ENCODE measurements around the gene IHH. TPM values are rescaled to one million over a fixed set of nuclear protein-coding genes. Genes with fewer than 3 reads are reported as not detected.
A peak's percentile ranks its signal among the peaks of the same experiment; 100 is the strongest.

The IHH gene
- total RNA-seq, 1 experiment from 2014 or later: 0.17 TPM

GRCh38 chr2:219010162-219010756 is 50.5 kb downstream of the IHH start:
- no peak overlapping the region for H3K9ac ChIP-seq (ENCODE audit: low read length)
- no peaks in the 10 kb centered on the region for H3K4me1 ChIP-seq (ENCODE audit: control insufficient read depth in 1 of 2, insufficient read depth in 2 of 2, low read length in 2 of 2)
- no TSS peak for BruUV-seq (replicated peaks)
- H2AFZ ChIP-seq (ENCODE audit: low read depth, low read length, poor library complexity, severe bottlenecking): no peak overlapping the region
- no peak overlapping the region for H3K4me2 ChIP-seq (ENCODE audit: low read length)
- no peaks in the 10 kb centered on the region for H3K9me2 ChIP-seq (ENCODE audit: insufficient read depth)
- ChIA-PET CTCF (interaction anchor here (0.7 to 5.1 kb wide), 16 partner anchors 8 to 378 kb away, joined by 3 to 30 read pairs (median 4); partner anchors contain the start of gene DNPEP), POLR2A (interaction anchor here (2.5 kb wide), 1 partner anchor 8 kb away, joined by 9 read pairs; no protein-coding TSS in a partner anchor), RAD21 (ENCODE audit: low non-redundant PET in 1 of 2, low total read pairs in 2 of 2, uncharacterized antibody in 2 of 2, unreplicated experiment in 2 of 2) (interaction anchor here in 1 of 2 experiments (0.7 to 1.4 kb wide), 2 partner anchors 8 to 145 kb away, joined by 3 to 4 read pairs; no protein-coding TSS in a partner anchor)
- no peaks in the 10 kb centered on the region; a peak in 1 of 4 replicates for H3K9me3 ChIP-seq (ENCODE audit: control insufficient read depth in 1 of 2, insufficient read depth in 1 of 2, low read depth in 1 of 2, low read length in 2 of 2)
- H3K79me2 ChIP-seq (ENCODE audit: insufficient read depth, low read length): no peaks in the 10 kb centered on the region
- intact Hi-C loops (cut with micrococcal nuclease): no loop called here
- no peak overlapping the region for H3K4me3 ChIP-seq (replicated peaks in 1 of 2; ENCODE audit: low read depth in 1 of 2, low read length in 2 of 2)
- no peaks in the 10 kb centered on the region for H3K27me3 ChIP-seq (ENCODE audit: insufficient read depth, low read length)
- H3K36me3 ChIP-seq (ENCODE audit: control insufficient read depth in 1 of 2, insufficient read depth in 2 of 2, low read length in 2 of 2): no peaks in the 10 kb centered on the region
- ATAC-seq (peak; percentile 100), DNase-seq (ENCODE audit: low read depth, low spot score) (no peak)
- TF ChIP-seq YY1 (IDR thresholded peaks at IDR 0.05; ENCODE audit: extremely low read depth, insufficient replicate concordance, low read depth, low read length) (no peak), CTCF (IDR thresholded peaks at IDR 0.05 in 2 of 3, conservative IDR thresholded peaks at IDR 0.05 in 1 of 3; ENCODE audit: borderline replicate concordance in 1 of 3, insufficient read depth in 1 of 3, low read depth in 2 of 3, low read length in 2 of 3) (peak; percentile 61 to 78 (median 67)), RAD21 (IDR thresholded peaks at IDR 0.05; ENCODE audit: low read depth) (peak; percentile 70)
- H3K27ac ChIP-seq (ENCODE audit: low read depth, low read length): no peak overlapping the region
- no peaks in the 10 kb centered on the region for H4K20me1 ChIP-seq (ENCODE audit: insufficient read depth)

- H3K9me3 ChIP-seq (ENCODE audit: control insufficient read depth in 1 of 2, insufficient read depth in 1 of 2, low read depth in 1 of 2, low read length in 2 of 2): no peaks in the 10 kb centered on the region; a peak in 1 of 4 replicates
- H3K4me2 ChIP-seq (ENCODE audit: low read length): no peak overlapping the region
- no peak overlapping the region for H3K4me3 ChIP-seq (replicated peaks in 1 of 2; ENCODE audit: low read depth in 1 of 2, low read length in 2 of 2)
- intact Hi-C loops (cut with micrococcal nuclease): no loop called here
- CTCF ChIA-PET: interaction anchor here (1.8 to 5.1 kb wide), 2 partner anchors 110 to 146 kb away, joined by 9 to 30 read pairs; no protein-coding TSS in a partner anchor
- no peaks in the 10 kb centered on the region for H3K79me2 ChIP-seq (ENCODE audit: insufficient read depth, low read length)
- POLR2A ChIA-PET: interaction anchor here (2.5 kb wide), 1 partner anchor 7 kb away, joined by 9 read pairs; no protein-coding TSS in a partner anchor
- RAD21 ChIA-PET (ENCODE audit: low non-redundant PET in 1 of 2, low total read pairs in 2 of 2, uncharacterized antibody in 2 of 2, unreplicated experiment in 2 of 2): interaction anchor here in 1 of 2 experiments (1.4 kb wide), 1 partner anchor 146 kb away, joined by 4 read pairs; no protein-coding TSS in a partner anchor
- DNase-seq (ENCODE audit: low read depth, low spot score) (no peak), ATAC-seq (no peak)
- H3K36me3 ChIP-seq (ENCODE audit: control insufficient read depth in 1 of 2, insufficient read depth in 2 of 2, low read length in 2 of 2): no peaks in the 10 kb centered on the region
- H3K4me1 ChIP-seq (ENCODE audit: control insufficient read depth in 1 of 2, insufficient read depth in 2 of 2, low read length in 2 of 2): no peaks in the 10 kb centered on the region
- no peaks in the 10 kb centered on the region for H3K9me2 ChIP-seq (ENCODE audit: insufficient read depth)
- no TSS peak for BruUV-seq (replicated peaks)
- H3K27me3 ChIP-seq (ENCODE audit: insufficient read depth, low read length): no peaks in the 10 kb centered on the region
- no peak overlapping the region for H3K9ac ChIP-seq (ENCODE audit: low read length)
- no peaks in the 10 kb centered on the region for H4K20me1 ChIP-seq (ENCODE audit: insufficient read depth)
- no peak overlapping the region for H2AFZ ChIP-seq (ENCODE audit: low read depth, low read length, poor library complexity, severe bottlenecking)
- H3K27ac ChIP-seq (ENCODE audit: low read depth, low read length): no peak overlapping the region
- TF ChIP-seq SP1 (IDR thresholded peaks at IDR 0.05; ENCODE audit: low read depth): no peak
- TF ChIP-seq ZBTB33 (IDR thresholded peaks at IDR 0.05; ENCODE audit: extremely low read depth, insufficient replicate concordance, low read length): no peak
- TF ChIP-seq MAX (IDR thresholded peaks at IDR 0.05): no peak
- no peak for TF ChIP-seq ZNF274 (IDR thresholded peaks at IDR 0.05; ENCODE audit: low read depth, low read length)
- no peak for TF ChIP-seq RAD21 (IDR thresholded peaks at IDR 0.05; ENCODE audit: low read depth)
- TF ChIP-seq ZFX (IDR thresholded peaks at IDR 0.05): no peak
- no peak for TF ChIP-seq CTCF (IDR thresholded peaks at IDR 0.05 in 2 of 3, conservative IDR thresholded peaks at IDR 0.05 in 1 of 3; ENCODE audit: borderline replicate concordance in 1 of 3, insufficient read depth in 1 of 3, low read depth in 2 of 3, low read length in 2 of 3)
- no peak for TF ChIP-seq TCF7L2 (IDR thresholded peaks at IDR 0.05; ENCODE audit: borderline replicate concordance, extremely low read depth, insufficient read depth, insufficient read length)
- no peak for TF ChIP-seq SIN3A (IDR thresholded peaks at IDR 0.05; ENCODE audit: low read depth)
These were observed 51.4 kb downstream of the IHH start for GRCh38 chr2:219009294-219009693.
